RWPE1 (cell line): ENCODE measurements around the gene MAML3.

Experiments used
- CTCF ChIA-PET: fragments of 350-600 bp; sonication (Branson Sonifier 250); formaldehyde crosslinking; extraction: SDS; loops from one replicate; lab custom pipeline; 2021; lab: Yijun Ruan, JAX
- POLR2A ChIA-PET: fragments of 400-600 bp; formaldehyde crosslinking; extraction: SDS; loops from one replicate; lab custom pipeline; 2020; ENCODE audit warnings: antibody characterized with exemption; ENCODE audit not compliant: low non-redundant PET; lab: Yijun Ruan, JAX
- DNase-seq: peaks from one replicate; pipeline ENCODE4 v3.0.0; 2012; ENCODE audit warnings: low spot score
- H3K27ac ChIP-seq: fragments of 450-650 bp; 2 replicates; pipeline ENCODE4 v1.5.1; 2017
- TF ChIP-seq, protein P1 (sequence below): fragments of 450-650 bp; conservative IDR thresholded peaks from 2 replicates; pipeline ENCODE4 v1.5.1; 2017; ENCODE audit warnings: low read depth, mild to moderate bottlenecking

Gene MAML3

GRCh38 chr4:139814323-139815015 is 339.5 kb downstream of the MAML3 start:
- ChIA-PET POLR2A (no interaction called here), CTCF (no interaction called here)
- H3K27ac ChIP-seq: no peak overlapping the region
- DNase-seq: peak; percentile 8
- TF ChIP-seq, protein P1, sequence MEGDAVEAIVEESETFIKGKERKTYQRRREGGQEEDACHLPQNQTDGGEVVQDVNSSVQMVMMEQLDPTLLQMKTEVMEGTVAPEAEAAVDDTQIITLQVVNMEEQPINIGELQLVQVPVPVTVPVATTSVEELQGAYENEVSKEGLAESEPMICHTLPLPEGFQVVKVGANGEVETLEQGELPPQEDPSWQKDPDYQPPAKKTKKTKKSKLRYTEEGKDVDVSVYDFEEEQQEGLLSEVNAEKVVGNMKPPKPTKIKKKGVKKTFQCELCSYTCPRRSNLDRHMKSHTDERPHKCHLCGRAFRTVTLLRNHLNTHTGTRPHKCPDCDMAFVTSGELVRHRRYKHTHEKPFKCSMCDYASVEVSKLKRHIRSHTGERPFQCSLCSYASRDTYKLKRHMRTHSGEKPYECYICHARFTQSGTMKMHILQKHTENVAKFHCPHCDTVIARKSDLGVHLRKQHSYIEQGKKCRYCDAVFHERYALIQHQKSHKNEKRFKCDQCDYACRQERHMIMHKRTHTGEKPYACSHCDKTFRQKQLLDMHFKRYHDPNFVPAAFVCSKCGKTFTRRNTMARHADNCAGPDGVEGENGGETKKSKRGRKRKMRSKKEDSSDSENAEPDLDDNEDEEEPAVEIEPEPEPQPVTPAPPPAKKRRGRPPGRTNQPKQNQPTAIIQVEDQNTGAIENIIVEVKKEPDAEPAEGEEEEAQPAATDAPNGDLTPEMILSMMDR: no peak

- ChIA-PET POLR2A (no interaction called here), CTCF (no interaction called here)
- H3K27ac ChIP-seq: no peak overlapping the region
- DNase-seq: no peak
- TF ChIP-seq, protein P1: no peak
Observed at GRCh38 chr4:139813881-139814280, 340.1 kb downstream of the MAML3 start.

GRCh38 chr4:139810710-139811109 is 343.3 kb downstream of the MAML3 start:
- TF ChIP-seq, protein P1: no peak

GRCh38 chr4:139809757-139810140 is 344.2 kb downstream of the MAML3 start:
- DNase-seq: no peak
- CTCF ChIA-PET: interaction anchor here (0.7 kb wide), 1 partner anchor 153 kb away, joined by 5 read pairs; no protein-coding TSS in a partner anchor
- TF ChIP-seq, protein P1: no peak
- POLR2A ChIA-PET: no interaction called here
- no peak overlapping the region for H3K27ac ChIP-seq

More at GRCh38 chr4:139810710-139811109, 343.3 kb downstream of the MAML3 start:
- CTCF ChIA-PET: interaction anchor here (0.6 to 0.7 kb wide), 2 partner anchors 153 to 516 kb away, joined by 3 to 5 read pairs; no protein-coding TSS in a partner anchor
- POLR2A ChIA-PET: no interaction called here
- no peak for DNase-seq
- no peak overlapping the region for H3K27ac ChIP-seq

DNA sequence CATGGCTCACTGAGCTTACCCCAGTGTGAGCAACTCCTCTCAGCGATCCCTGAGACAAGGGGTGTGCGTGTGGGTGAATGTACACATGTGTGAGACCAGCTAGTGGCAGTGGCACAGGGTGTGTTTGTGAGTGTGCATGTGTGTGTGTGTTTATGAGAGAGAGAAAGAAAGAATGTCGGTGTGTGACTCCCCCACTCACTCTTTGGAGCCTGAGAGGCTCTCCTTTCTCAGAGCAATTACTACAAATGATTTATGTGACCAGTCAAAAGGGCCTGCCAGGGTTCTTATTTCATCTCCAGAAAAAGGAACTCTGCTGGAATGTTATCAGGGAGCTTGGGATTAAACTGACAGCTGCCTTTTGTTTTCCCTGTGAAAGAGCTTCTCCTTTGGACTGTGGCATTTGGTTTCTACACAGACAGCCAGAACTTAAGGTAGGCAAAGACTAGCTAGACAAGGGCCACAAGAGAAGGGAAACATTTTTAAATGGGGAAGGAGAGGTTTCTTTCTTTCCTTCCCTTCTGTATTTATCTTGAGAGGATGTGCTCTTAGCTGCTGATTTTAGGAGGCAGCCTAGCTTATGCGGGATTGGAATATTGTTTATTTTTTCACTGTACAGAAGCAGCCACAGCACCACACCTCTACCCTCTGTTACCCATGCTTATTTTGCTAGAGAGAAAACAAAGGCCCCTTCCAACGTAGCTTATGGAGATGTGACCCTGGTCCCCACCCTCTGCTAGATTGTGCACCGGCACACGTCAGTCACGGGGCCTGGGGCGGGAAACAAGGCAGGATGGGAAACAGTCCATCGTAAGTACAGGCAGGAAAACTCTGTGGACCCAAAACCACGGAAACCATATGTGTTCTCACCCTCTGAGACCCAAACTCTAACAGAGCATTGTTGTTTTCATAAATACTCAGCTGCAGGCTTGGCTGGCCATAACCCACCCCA is 344.9 kb downstream of the MAML3 start:
- DNase-seq: no peak
- TF ChIP-seq, protein P1: no peak
- POLR2A ChIA-PET: no interaction called here
- CTCF ChIA-PET: interaction anchor here (0.7 kb wide), 1 partner anchor 566 kb away, joined by 3 read pairs; no protein-coding TSS in a partner anchor
- no peak overlapping the region for H3K27ac ChIP-seq

GRCh38 chr4:139808381-139808807 is 345.6 kb downstream of the MAML3 start:
- TF ChIP-seq, protein P1: no peak
- ChIA-PET POLR2A (no interaction called here), CTCF (interaction anchor here (0.7 kb wide), 1 partner anchor 346 kb away, joined by 3 read pairs; no protein-coding TSS in a partner anchor)
- H3K27ac ChIP-seq: no peak overlapping the region
- DNase-seq: no peak
